HepG2 (cell line): ENCODE results near the gene ALG14.

Experiments
- CBFB ChIP-seq: sonication (generic); formaldehyde crosslinking; IDR thresholded peaks from 2 replicates; pipeline ENCODE4 v1.4.0; 2020; ENCODE audit warnings: missing genetic modification reagents
- ZNF101 ChIP-seq: sonication (generic); formaldehyde crosslinking; IDR thresholded peaks from 2 replicates; pipeline ENCODE4 v1.4.0; 2020; ENCODE audit warnings: mild to moderate bottlenecking, low read depth, missing genetic modification reagents, borderline replicate concordance
- ZNF350 ChIP-seq: sonication (generic); formaldehyde crosslinking; IDR thresholded peaks from 2 replicates; pipeline ENCODE4 v1.4.0; 2020; ENCODE audit warnings: mild to moderate bottlenecking, low read depth, missing genetic modification reagents, borderline replicate concordance
- ZNF891 ChIP-seq: sonication (generic); formaldehyde crosslinking; IDR thresholded peaks from 2 replicates; pipeline ENCODE4 v1.5.0; 2020; ENCODE audit warnings: mild to moderate bottlenecking, missing genetic modification reagents
- TF ChIP-seq, protein P1 (sequence below): sonication (generic); formaldehyde crosslinking; IDR thresholded peaks from 2 replicates; pipeline ENCODE4 v1.5.0; 2020; ENCODE audit warnings: mild to moderate bottlenecking, missing genetic modification reagents, moderate library complexity

DNA sequence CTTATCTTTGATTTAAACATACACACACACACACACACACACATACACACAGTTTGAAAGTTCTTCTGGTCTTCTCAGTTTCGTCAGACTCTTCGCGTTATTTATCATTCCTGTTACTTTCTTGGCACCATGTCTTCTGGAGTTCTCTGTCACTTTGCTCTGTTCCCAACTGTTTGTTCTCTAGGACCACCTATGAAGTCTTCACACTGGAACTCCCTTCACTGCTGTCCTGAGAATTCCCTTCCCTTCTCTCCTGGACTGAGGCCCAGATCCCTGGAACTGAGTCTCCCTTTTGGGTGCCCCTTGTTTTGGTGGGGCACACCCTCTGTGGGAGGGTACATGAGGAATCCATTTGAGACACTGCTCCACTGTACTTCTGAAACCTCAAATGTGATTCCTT is 30.5 kb downstream of the ALG14 start:
- TF ChIP-seq CBFB: no peak
- no peak for TF ChIP-seq ZNF350
- TF ChIP-seq, protein P1, sequence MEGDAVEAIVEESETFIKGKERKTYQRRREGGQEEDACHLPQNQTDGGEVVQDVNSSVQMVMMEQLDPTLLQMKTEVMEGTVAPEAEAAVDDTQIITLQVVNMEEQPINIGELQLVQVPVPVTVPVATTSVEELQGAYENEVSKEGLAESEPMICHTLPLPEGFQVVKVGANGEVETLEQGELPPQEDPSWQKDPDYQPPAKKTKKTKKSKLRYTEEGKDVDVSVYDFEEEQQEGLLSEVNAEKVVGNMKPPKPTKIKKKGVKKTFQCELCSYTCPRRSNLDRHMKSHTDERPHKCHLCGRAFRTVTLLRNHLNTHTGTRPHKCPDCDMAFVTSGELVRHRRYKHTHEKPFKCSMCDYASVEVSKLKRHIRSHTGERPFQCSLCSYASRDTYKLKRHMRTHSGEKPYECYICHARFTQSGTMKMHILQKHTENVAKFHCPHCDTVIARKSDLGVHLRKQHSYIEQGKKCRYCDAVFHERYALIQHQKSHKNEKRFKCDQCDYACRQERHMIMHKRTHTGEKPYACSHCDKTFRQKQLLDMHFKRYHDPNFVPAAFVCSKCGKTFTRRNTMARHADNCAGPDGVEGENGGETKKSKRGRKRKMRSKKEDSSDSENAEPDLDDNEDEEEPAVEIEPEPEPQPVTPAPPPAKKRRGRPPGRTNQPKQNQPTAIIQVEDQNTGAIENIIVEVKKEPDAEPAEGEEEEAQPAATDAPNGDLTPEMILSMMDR (CRISPR knock-in tag): no peak
- TF ChIP-seq ZNF891: no peak
- no peak for TF ChIP-seq ZNF101 (CRISPR knock-in tag)
